Prostate gland (tissue), 2 donors: ENCODE measurements around the gene SV2C. TPM values are rescaled to one million over a fixed set of nuclear protein-coding genes. Genes with fewer than 3 reads are reported as not detected.
A peak's percentile ranks its signal among the peaks of the same experiment; 100 is the strongest.
"Not testable (repeated sequence)": the region's sequence is repeated elsewhere in the genome, so short reads cannot be mapped to it uniquely, and the experiment has no call there.

Source experiments
- DNase-seq: peaks from one replicate; pipeline ENCODE4 v3.0.0-alpha.2; 2019; ENCODE audit warnings: low spot score
- H3K27ac ChIP-seq, 2 donors: fragments of 200-600 bp; sonication (generic); 2 replicates each; pipeline ENCODE4 v1.5.1; 2017 to 2019
- H3K27me3 ChIP-seq: fragments of 200-600 bp; sonication (generic); replicated peaks from 2 replicates; pipeline ENCODE4 v1.5.1; 2019; ENCODE audit not compliant: insufficient read depth
- H3K36me3 ChIP-seq, 2 donors: fragments of 200-600 bp; sonication (generic); 1 replicate in 1 of 2; 2 replicates in 1 of 2; pipeline versions ENCODE4 v1.5.1 to v1.8.1; 2017 to 2019
- H3K4me1 ChIP-seq: fragments of 200-600 bp; sonication (generic); replicated peaks from 2 replicates; pipeline ENCODE4 v1.5.1; 2019
- H3K4me3 ChIP-seq, 2 donors: fragments of 200-600 bp; sonication (generic); 2 replicates each; pipeline ENCODE4 v1.5.1; 2017 to 2019
- H3K9me3 ChIP-seq: fragments of 200-600 bp; sonication (generic); 2 replicates; pipeline ENCODE4 v1.5.1; 2017
- POLR2A ChIP-seq: fragments of 450-650 bp; IDR thresholded peaks from one replicate; pipeline ENCODE4 v1.6.1; 2016; ENCODE audit warnings: antibody characterized with exemption, mild to moderate bottlenecking
- POLR2AphosphoS5 ChIP-seq: sonication (generic); formaldehyde crosslinking; IDR thresholded peaks from one replicate; pipeline ENCODE4 v1.6.1; 2017; ENCODE audit warnings: antibody characterized with exemption
- WGBS: methylation state at CpG from one replicate; pipeline ENCODE4 v1.1.5; 2018; 5-methylcytosine and 5-hydroxymethylcytosine counted together
- intact Hi-C: fragments of 100-400 bp; cut with DNase I; formaldehyde crosslinking; loops from one replicate; pipeline ENCODE4 v1.14.2; 2022
- total RNA-seq, 2 donors: library from RNA; depleted of rRNA; stranded (reverse); fragments of >200 nt; gene quantifications; one replicate each; pipeline ENCODE4 v1.1.0, GENCODE V29; 2016
- TF ChIP-seq, protein P1 (sequence below), 4 experiments: fragments of 200-600 bp in 2 of 4; fragments of 450-650 bp in 2 of 4; sonication (generic) in 2 of 4; IDR thresholded peaks; 1 replicate in 3 of 4; 2 replicates in 1 of 4; pipeline ENCODE4 v1.5.1; 2016 to 2019; ENCODE audit warnings: antibody characterized with exemption in 4 of 4, mild to moderate bottlenecking in 2 of 4, moderate library complexity in 2 of 4

The SV2C gene, protein sequence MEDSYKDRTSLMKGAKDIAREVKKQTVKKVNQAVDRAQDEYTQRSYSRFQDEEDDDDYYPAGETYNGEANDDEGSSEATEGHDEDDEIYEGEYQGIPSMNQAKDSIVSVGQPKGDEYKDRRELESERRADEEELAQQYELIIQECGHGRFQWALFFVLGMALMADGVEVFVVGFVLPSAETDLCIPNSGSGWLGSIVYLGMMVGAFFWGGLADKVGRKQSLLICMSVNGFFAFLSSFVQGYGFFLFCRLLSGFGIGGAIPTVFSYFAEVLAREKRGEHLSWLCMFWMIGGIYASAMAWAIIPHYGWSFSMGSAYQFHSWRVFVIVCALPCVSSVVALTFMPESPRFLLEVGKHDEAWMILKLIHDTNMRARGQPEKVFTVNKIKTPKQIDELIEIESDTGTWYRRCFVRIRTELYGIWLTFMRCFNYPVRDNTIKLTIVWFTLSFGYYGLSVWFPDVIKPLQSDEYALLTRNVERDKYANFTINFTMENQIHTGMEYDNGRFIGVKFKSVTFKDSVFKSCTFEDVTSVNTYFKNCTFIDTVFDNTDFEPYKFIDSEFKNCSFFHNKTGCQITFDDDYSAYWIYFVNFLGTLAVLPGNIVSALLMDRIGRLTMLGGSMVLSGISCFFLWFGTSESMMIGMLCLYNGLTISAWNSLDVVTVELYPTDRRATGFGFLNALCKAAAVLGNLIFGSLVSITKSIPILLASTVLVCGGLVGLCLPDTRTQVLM
- total RNA-seq = under 1 TPM; 0.28 to 0.96 TPM

- H3K27me3 ChIP-seq = peaks cover 27% of the 10 kb centered on the region
Observed at GRCh38 chr5:76082772-76083554, at the start of gene SV2C. TSS of gene SV2C (plus strand) at chr5:76083383. CDS start at chr5:76131751, 48,368 bp downstream.

DNA sequence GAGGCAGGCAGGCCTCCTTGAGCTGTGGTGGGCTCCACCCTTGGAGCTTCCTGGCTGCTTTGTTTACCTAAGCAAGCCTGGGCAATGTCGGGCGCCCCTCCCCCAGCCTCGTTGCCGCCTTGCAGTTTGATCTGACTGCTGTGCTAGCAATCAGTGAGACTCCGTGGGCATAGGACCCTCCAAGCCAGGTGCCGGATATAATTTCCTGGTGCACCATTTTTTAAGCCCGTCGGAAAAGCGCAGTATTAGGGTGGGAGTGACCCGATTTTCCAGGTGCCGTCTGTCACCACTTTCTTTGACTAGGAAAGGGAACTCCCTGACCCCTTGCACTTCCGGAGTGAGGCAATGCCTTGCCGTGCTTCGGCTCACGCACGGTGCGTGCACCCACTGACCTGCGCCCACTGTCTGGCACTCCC is 45.4 kb upstream of the SV2C start:
- H3K27ac ChIP-seq, H3K9me3 ChIP-seq, intact Hi-C loops, DNase-seq, H3K27me3 ChIP-seq, H3K4me1 ChIP-seq, H3K4me3 ChIP-seq, H3K36me3 ChIP-seq: not testable (repeated sequence)
- 21% methylated on average over 18 of the region's 18 CpGs for WGBS

More at GRCh38 chr5:76082772-76083554, at the start of gene SV2C:
- TF ChIP-seq, protein P1, sequence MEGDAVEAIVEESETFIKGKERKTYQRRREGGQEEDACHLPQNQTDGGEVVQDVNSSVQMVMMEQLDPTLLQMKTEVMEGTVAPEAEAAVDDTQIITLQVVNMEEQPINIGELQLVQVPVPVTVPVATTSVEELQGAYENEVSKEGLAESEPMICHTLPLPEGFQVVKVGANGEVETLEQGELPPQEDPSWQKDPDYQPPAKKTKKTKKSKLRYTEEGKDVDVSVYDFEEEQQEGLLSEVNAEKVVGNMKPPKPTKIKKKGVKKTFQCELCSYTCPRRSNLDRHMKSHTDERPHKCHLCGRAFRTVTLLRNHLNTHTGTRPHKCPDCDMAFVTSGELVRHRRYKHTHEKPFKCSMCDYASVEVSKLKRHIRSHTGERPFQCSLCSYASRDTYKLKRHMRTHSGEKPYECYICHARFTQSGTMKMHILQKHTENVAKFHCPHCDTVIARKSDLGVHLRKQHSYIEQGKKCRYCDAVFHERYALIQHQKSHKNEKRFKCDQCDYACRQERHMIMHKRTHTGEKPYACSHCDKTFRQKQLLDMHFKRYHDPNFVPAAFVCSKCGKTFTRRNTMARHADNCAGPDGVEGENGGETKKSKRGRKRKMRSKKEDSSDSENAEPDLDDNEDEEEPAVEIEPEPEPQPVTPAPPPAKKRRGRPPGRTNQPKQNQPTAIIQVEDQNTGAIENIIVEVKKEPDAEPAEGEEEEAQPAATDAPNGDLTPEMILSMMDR (IDR thresholded peaks at IDR 0.05) = no peak
- TF ChIP-seq POLR2AphosphoS5 = no peak
- TF ChIP-seq POLR2A = no peak
- no peaks in the 10 kb centered on the region for H3K36me3 ChIP-seq
- H3K4me1 ChIP-seq = peaks cover 5% of the 10 kb centered on the region
- WGBS = under 1% methylated on average over 63 of the region's 63 CpGs
- DNase-seq = no peak
- H3K4me3 ChIP-seq = peak within 1 kb of the TSS; percentile 2 to 23
- intact Hi-C loops = no loop called here
- H3K27ac ChIP-seq = no peak within 1 kb of the TSS
- no peaks in the 10 kb centered on the region for H3K9me3 ChIP-seq

DNA sequence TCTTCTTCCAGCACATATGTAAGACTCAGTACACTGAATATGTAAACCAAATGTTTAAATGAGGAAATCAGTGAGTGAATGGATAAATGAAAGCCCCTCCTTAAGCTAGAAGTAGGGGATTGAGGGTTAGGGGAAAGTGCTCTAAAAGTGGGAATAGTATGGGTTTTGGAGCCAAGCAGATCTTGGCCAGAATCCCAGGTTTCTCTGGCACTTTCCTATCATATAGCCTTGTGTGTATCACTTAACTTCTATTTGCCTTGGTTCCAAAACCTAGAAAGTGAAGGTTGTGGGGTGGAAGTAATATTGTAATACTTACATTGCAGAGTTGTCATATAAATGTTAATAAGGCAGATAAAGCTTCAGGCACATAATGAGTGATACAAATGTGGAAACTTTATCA is 45.0 kb upstream of the SV2C start:
- Histone ChIP-seq H3K9me3 (no peaks in the 10 kb centered on the region), H3K4me3 (no peak overlapping the region), H3K4me1 (no peaks in the 10 kb centered on the region), H3K36me3 (no peaks in the 10 kb centered on the region), H3K27ac (no peak overlapping the region), H3K27me3 (no peaks in the 10 kb centered on the region)
- TF ChIP-seq POLR2A = no peak
- no peak for TF ChIP-seq POLR2AphosphoS5
- TF ChIP-seq, protein P1 (IDR thresholded peaks at IDR 0.05) = no peak
- DNase-seq = no peak
- intact Hi-C loops = no loop called here

- no peak for DNase-seq
- no peaks in the 10 kb centered on the region for H3K9me3 ChIP-seq
- TF ChIP-seq POLR2A = no peak
- TF ChIP-seq, protein P1 (IDR thresholded peaks at IDR 0.05) = no peak
- no peak for TF ChIP-seq POLR2AphosphoS5
- H3K4me1 ChIP-seq = no peaks in the 10 kb centered on the region
- intact Hi-C loops = no loop called here
- 77% methylated on average over 2 of the region's 2 CpGs for WGBS
- no peak overlapping the region for H3K27ac ChIP-seq
- no peaks in the 10 kb centered on the region for H3K27me3 ChIP-seq
- no peaks in the 10 kb centered on the region for H3K36me3 ChIP-seq
- H3K4me3 ChIP-seq = no peak overlapping the region
Observed at GRCh38 chr5:76040806-76041205, 42.4 kb upstream of the SV2C start.

DNA sequence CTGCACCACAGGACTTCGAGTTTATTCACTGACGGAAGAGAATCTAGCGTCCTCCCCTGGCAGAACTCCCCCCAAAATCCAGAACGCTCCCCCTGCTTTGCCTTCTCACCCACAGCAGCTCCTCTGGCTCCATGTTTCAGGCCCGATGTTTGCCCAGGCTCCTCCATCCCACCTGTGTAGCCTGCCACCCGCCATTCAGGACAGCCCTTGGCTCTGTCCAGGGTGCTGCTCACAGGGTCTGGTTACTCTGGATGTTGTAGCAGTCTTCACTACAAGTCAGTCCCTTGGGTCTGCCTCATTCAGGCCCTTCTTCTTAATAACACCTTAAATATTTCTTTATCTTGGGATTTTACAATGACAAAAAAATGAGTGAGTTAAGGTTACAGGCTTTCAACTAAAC is 41.3 kb upstream of the SV2C start:
- no peak for DNase-seq
- H3K4me3 ChIP-seq = no peak overlapping the region
- no peaks in the 10 kb centered on the region for H3K27me3 ChIP-seq
- no peaks in the 10 kb centered on the region for H3K4me1 ChIP-seq
- no peaks in the 10 kb centered on the region for H3K36me3 ChIP-seq
- 47% methylated on average over 6 of the region's 6 CpGs for WGBS
- H3K27ac ChIP-seq = no peak overlapping the region
- intact Hi-C loops = no loop called here
- no peak for TF ChIP-seq POLR2AphosphoS5
- no peak for TF ChIP-seq POLR2A
- TF ChIP-seq, protein P1 (IDR thresholded peaks at IDR 0.05) = no peak
- H3K9me3 ChIP-seq = no peaks in the 10 kb centered on the region
